Inflammatory macrophage treated with lipopolysaccharide for 1 hour (primary cell): ENCODE measurements around the gene RASGEF1C.
"Not testable (repeated sequence)": the region's sequence is repeated elsewhere in the genome, so short reads cannot be mapped to it uniquely, and the experiment has no call there.

ENCODE experiments used
- DNase-seq, 2 donors: peaks; one replicate each; pipeline ENCODE4 v3.0.0-alpha.2; 2020 to 2022

The RASGEF1C gene

GRCh38 chr5:180210961-180211760 lies 2.1 kb upstream of the RASGEF1C start:
- DNase-seq, result no peak

- DNase-seq, result not testable (repeated sequence)
These were observed 1.1 kb upstream of the RASGEF1C start for GRCh38 chr5:180210077-180210476.

GRCh38 chr5:180208435-180209081 lies 453 bp downstream of the RASGEF1C start:
- DNase-seq, result no peak

- no peak for DNase-seq
These were observed 975 bp downstream of the RASGEF1C start for GRCh38 chr5:180208038-180208434.

GRCh38 chr5:180207593-180207992 lies 1.4 kb downstream of the RASGEF1C start:
- no peak for DNase-seq

GRCh38 chr5:180206993-180207392 lies 2.0 kb downstream of the RASGEF1C start:
- DNase-seq, result no peak

GRCh38 chr5:180205916-180206315 lies 3.1 kb downstream of the RASGEF1C start:
- no peak for DNase-seq

GRCh38 chr5:180204276-180204819 lies 4.7 kb downstream of the RASGEF1C start:
- DNase-seq, result no peak

- DNase-seq, result no peak
These were observed 6.0 kb downstream of the RASGEF1C start for GRCh38 chr5:180202939-180203573.

- DNase-seq, result peak in 1 of 2 donors; percentile 55
These were observed 7.7 kb downstream of the RASGEF1C start for GRCh38 chr5:180201051-180201987.

- DNase-seq, result no peak
These were observed 9.6 kb downstream of the RASGEF1C start for GRCh38 chr5:180199390-180199789.

GRCh38 chr5:180198208-180198607 lies 10.8 kb downstream of the RASGEF1C start:
- no peak for DNase-seq

- DNase-seq, result no peak
These were observed 11.9 kb downstream of the RASGEF1C start for GRCh38 chr5:180197016-180197702.

- no peak for DNase-seq
These were observed 14.3 kb downstream of the RASGEF1C start for GRCh38 chr5:180194410-180195345.

- DNase-seq, result no peak
These were observed 15.1 kb downstream of the RASGEF1C start for GRCh38 chr5:180193749-180194375.

GRCh38 chr5:180191716-180192115 lies 17.3 kb downstream of the RASGEF1C start:
- DNase-seq, result no peak

GRCh38 chr5:180187767-180188166 lies 21.2 kb downstream of the RASGEF1C start:
- no peak for DNase-seq

GRCh38 chr5:180180846-180181245 lies 28.2 kb downstream of the RASGEF1C start:
- no peak for DNase-seq

GRCh38 chr5:180180421-180180820 lies 28.6 kb downstream of the RASGEF1C start:
- no peak for DNase-seq
